GM21381 (cell line): ENCODE measurements around the gene FOXP1.
"Not testable (repeated sequence)": the region's sequence is repeated elsewhere in the genome, so short reads cannot be mapped to it uniquely, and the experiment has no call there.

Source experiments
- ATAC-seq: cut with Tn5 transposase; IDR thresholded peaks from one replicate; pipeline ENCODE4 v1.9.1; 2021; ENCODE audit warnings: mild to moderate bottlenecking, moderate library complexity; ENCODE audit not compliant: unreplicated experiment

Gene FOXP1

GRCh38 chr3:71351403-71352149 lies 232.0 kb downstream of the FOXP1 start:
- ATAC-seq, result no peak

- no peak for ATAC-seq
Measured at GRCh38 chr3:71350998-71351397, 232.5 kb downstream of the FOXP1 start.

GRCh38 chr3:71348831-71349230 lies 234.7 kb downstream of the FOXP1 start:
- no peak for ATAC-seq

GRCh38 chr3:71348001-71348632 lies 235.4 kb downstream of the FOXP1 start:
- no peak for ATAC-seq

GRCh38 chr3:71346061-71346460 lies 237.5 kb downstream of the FOXP1 start:
- ATAC-seq, result no peak

GRCh38 chr3:71345429-71346040 lies 238.0 kb downstream of the FOXP1 start:
- no peak for ATAC-seq

GRCh38 chr3:71341721-71342120 lies 241.8 kb downstream of the FOXP1 start:
- no peak for ATAC-seq

- no peak for ATAC-seq
Measured at GRCh38 chr3:71339049-71339448, 244.5 kb downstream of the FOXP1 start.

- ATAC-seq, result no peak
Measured at GRCh38 chr3:71332813-71333212, 250.7 kb downstream of the FOXP1 start.

GRCh38 chr3:71330909-71331308 lies 252.6 kb downstream of the FOXP1 start:
- no peak for ATAC-seq

- ATAC-seq, result no peak
Measured at GRCh38 chr3:71330505-71330904, 253.0 kb downstream of the FOXP1 start.

- no peak for ATAC-seq
Measured at GRCh38 chr3:71329817-71330216, 253.7 kb downstream of the FOXP1 start.

- no peak for ATAC-seq
Measured at GRCh38 chr3:71328926-71329325, 254.6 kb downstream of the FOXP1 start.

- no peak for ATAC-seq
Measured at GRCh38 chr3:71327936-71328335, 255.6 kb downstream of the FOXP1 start.

GRCh38 chr3:71325715-71326114 lies 257.8 kb downstream of the FOXP1 start:
- no peak for ATAC-seq

GRCh38 chr3:71324224-71324623 lies 259.3 kb downstream of the FOXP1 start:
- ATAC-seq, result not testable (repeated sequence)

GRCh38 chr3:71323558-71323957 lies 260.0 kb downstream of the FOXP1 start:
- ATAC-seq, result no peak

GRCh38 chr3:71322154-71322553 lies 261.4 kb downstream of the FOXP1 start:
- ATAC-seq, result no peak

GRCh38 chr3:71319771-71320170 lies 263.8 kb downstream of the FOXP1 start:
- ATAC-seq, result no peak

- ATAC-seq, result no peak
Measured at GRCh38 chr3:71318458-71318827, 265.1 kb downstream of the FOXP1 start.

- ATAC-seq, result no peak
Measured at GRCh38 chr3:71317749-71318457, 265.6 kb downstream of the FOXP1 start.

- ATAC-seq, result no peak
Measured at GRCh38 chr3:71317140-71317539, 266.4 kb downstream of the FOXP1 start.
